RCC 7860 (cell line): ENCODE results near the gene ELL3.
"Not testable (repeated sequence)": the region's sequence is repeated elsewhere in the genome, so short reads cannot be mapped to it uniquely, and the experiment has no call there.

Experiments
- DNase-seq: peaks from one replicate; pipeline ENCODE4 v3.0.0-alpha.2; 2015; ENCODE audit warnings: low spot score
- FAIRE-seq: peaks from 2 replicates; lab custom pipeline; 2012; peaks lifted over from hg19 to GRCh38; lab: Jason Lieb, UNC

ELL3 gene

DNA sequence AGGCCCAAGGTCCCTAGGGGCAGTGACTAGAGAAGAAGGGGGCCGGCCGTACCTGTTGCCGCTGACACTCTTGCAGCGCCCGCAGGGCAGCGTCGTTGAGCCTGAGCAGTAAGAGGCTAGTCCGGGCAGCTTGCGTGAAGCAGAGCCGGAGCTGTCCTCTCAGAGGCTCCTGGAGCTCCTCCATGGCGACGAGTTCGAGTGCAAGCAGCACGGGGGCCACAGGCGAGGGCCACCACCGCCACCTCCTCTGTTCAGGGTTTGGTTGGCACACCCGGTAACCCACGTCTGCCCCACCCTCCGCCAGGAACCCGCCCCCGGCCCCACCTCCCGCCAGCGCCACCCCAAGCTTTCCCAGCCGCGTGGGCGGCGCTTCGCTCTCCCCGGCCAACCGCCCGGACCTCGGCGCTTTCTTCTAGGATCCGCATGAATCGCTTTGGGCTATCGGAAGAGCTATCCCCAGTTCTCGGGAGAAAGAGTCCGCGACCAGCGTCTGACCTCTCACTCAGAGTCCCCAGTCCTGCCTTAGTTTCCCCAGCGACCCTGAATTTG is at the start of gene ELL3:
Gene ELL3 (minus strand): TSS at position 249 of the 549 bp plus-strand sequence. CDS start 65 bp downstream, at position 184.
- FAIRE-seq (no peak), DNase-seq (peak; percentile 64)

DNA sequence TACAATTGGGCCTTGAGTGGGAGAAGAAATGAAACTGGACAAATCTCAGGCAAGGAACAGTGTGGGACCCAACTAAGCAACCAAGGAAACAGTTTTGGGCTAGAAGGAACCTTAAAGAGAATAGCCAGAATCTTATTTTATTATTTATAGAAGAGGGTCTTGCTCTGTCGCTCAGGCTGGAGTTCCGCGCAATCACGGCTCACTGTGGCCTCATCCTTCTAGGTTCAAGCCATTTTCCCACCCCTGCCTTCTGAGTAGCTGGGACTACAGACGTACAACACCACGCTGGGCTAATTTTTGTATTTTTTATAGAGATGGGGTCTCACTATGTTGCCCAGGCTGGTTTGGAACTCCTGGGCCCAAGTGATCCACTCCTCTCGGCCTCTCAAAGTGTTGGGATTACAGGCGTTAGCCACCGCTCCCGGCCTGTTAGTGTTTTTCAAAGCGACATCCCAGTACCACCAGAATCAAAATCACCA is 49.3 kb upstream of the ELL3 start:
- DNase-seq (no peak), FAIRE-seq (no peak)

GRCh38 chr15:43825305-43825704 is 48.5 kb upstream of the ELL3 start:
- not testable (repeated sequence) for FAIRE-seq

DNA sequence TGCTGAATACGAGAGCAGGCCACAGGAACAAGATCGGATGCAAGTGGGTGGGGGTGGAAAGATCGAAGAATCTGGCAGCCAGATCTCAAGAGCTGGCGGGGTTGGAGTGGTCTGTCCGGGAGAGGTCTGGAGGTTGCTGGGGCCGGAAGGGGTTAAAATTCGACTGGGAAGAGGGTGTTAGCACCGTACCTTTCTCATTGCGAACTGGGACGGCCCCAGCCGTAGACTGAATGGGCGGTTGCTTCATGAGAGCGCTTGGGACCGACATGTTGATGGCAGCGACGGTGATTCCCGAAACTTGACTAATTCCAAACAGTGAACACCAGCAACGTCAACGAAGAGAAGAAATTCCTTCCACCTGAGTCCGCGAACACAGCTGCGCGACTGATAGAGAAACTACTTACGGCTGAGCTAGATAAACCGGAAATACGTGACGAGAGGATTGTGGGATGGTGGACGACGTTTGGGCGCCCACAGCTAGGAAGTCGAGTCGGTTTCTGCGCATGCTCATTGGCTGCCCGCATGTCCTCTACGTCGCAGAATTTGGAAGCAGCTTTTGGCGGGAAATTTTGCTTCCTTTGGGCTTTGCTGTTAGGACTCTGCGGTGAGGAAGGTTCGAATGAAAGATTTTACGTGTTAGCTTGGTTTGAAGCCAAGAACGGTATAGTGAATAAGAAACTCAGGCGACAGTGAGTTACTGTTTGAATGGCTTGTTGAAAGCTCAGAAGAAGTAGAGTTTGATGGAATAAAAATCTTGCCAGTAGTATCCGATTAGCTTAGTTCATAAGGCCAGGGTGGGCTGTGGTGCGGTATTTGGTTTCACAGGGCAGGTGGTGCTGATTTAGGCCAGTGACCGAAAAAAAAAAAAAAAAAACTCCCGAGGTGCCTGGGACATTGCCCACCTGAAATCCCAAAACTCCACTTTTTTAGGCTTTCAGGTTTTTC is 47.8 kb upstream of the ELL3 start, which contains the start of gene MFAP1:
Gene MFAP1 (minus strand): TSS at position 389 of the 945 bp plus-strand sequence. CDS start 121 bp downstream, at position 268.
- DNase-seq (peak; percentile 95), FAIRE-seq (peak; percentile 84)

More at GRCh38 chr15:43825305-43825704, 48.5 kb upstream of the ELL3 start:
- DNase-seq = not testable (repeated sequence)

GRCh38 chr15:43821505-43821904 is 44.7 kb upstream of the ELL3 start:
- FAIRE-seq (no peak), DNase-seq (no peak)

- not testable (repeated sequence) for DNase-seq, FAIRE-seq
Measured at GRCh38 chr15:43815064-43815463, 38.3 kb upstream of the ELL3 start.

- FAIRE-seq (no peak), DNase-seq (no peak)
Measured at GRCh38 chr15:43808960-43809678, 32.4 kb upstream of the ELL3 start.

DNA sequence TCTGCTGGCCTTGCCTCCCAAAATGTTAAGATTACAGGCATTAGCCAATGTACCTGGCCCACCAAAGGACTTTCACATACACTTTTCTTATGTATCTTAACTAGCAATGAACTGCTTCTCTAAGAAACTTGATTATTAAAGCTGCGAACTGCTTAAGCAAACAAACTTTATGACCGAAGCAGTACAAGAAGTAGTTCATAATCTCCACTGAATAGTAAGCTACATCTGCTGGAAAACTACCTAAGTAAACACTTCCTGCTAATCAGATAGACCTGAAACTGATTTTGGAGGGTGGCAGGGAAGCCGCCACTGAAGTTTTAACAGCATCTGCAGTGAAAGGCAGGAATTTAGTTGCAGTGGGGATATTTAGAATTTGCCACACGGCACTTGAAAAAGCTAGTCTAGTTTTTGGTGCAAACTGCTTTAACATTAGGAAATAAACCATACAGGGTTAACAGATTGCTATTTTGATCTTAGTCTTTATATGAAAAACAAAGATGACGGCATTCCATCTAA is 31.7 kb upstream of the ELL3 start:
- FAIRE-seq (no peak), DNase-seq (no peak)

GRCh38 chr15:43802676-43803075 is 25.9 kb upstream of the ELL3 start:
- not testable (repeated sequence) for DNase-seq, FAIRE-seq

DNA sequence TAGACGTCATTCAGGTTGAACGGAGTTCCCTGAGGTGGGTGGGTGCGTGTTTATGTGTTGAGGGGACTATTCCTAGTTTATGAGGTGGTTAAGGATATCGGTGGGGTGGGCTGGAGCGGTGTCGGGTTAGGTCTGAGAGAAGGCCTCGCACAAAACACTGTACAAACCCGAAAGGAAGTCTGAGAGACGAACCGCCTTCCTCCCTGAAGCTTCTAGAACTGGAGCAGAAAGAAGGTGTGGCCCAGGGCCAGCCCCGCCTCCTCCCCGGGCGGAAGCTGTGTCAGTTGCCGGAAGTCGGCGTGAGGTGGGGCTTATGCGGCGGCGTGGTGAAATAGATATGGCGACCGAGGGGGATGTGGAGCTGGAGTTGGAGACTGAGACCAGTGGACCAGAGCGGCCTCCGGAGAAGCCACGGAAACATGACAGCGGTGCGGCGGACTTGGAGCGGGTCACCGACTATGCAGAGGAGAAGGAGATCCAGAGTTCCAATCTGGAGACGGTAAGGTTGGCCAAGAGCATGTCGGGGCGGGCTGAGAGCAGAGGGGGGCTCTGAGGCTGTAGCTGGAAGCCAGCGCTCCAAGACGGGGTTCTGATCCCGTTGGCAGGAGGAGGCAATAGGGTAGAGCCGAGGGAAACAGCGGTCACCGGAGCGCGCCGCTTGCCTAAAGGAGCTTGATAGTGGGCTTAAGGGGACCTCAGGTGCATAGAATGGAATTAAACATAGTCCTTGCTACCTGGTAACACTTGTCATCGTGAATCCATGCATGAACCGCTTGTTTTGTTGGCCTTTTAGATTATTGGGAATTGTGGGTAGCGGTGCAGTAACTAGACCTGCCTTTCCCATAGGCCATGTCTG is 23.7 kb upstream of the ELL3 start, which contains the start of gene HYPK:
Gene HYPK (plus strand): TSS at position 314 of the 856 bp plus-strand sequence. CDS start 24 bp downstream, at position 338.
- peak; percentile 51 for FAIRE-seq
- DNase-seq = peak; percentile 73

DNA sequence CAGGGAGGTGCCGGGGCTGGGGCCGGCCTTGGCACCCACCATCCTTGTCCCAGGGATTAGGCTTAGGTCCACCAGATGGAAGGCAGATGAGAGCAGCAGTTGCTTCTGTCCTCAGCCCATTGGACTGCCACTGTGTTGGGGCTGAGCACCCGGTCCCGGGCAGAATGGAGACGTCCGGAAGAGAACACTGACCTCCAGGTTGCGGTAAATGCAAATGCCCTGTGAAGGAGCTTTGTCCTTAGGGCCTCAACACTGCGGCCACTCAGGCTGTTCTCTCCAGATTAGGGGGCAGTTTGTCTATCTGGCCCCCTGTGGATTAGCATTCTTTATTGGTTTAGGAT is 23.1 kb upstream of the ELL3 start, which contains the start of gene SERINC4:
Gene SERINC4 (minus strand): TSS at position 276 of the 341 bp plus-strand sequence. CDS start 234 bp downstream, at position 42.
- DNase-seq = no peak
- FAIRE-seq = no peak

GRCh38 chr15:43799209-43799944 is 22.6 kb upstream of the ELL3 start:
- DNase-seq = no peak
- FAIRE-seq = no peak

- FAIRE-seq (no peak), DNase-seq (no peak)
Measured at GRCh38 chr15:43796566-43796965, 19.8 kb upstream of the ELL3 start.

DNA sequence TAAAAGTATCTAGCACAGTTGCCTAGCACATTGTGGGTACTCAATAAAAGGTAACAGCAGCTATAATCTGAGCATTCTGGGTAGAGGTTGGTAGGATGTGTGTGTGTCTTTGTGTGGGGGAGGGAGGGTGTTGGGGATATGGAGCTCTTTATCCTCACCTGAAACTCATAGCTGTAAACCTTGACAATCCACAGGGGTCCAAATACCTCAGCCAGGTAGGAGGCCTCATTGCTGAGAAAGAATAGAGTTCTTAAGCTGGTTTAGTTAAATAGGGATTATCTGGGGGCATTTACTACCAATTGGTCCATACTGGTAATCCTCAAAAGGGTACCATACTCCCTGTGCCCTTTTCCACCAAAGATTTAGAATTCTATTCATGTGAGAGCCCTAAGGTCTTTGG is 19.2 kb upstream of the ELL3 start:
- FAIRE-seq (no peak), DNase-seq (no peak)

- DNase-seq = no peak
- no peak for FAIRE-seq
Measured at GRCh38 chr15:43795197-43795596, 18.4 kb upstream of the ELL3 start.

DNA sequence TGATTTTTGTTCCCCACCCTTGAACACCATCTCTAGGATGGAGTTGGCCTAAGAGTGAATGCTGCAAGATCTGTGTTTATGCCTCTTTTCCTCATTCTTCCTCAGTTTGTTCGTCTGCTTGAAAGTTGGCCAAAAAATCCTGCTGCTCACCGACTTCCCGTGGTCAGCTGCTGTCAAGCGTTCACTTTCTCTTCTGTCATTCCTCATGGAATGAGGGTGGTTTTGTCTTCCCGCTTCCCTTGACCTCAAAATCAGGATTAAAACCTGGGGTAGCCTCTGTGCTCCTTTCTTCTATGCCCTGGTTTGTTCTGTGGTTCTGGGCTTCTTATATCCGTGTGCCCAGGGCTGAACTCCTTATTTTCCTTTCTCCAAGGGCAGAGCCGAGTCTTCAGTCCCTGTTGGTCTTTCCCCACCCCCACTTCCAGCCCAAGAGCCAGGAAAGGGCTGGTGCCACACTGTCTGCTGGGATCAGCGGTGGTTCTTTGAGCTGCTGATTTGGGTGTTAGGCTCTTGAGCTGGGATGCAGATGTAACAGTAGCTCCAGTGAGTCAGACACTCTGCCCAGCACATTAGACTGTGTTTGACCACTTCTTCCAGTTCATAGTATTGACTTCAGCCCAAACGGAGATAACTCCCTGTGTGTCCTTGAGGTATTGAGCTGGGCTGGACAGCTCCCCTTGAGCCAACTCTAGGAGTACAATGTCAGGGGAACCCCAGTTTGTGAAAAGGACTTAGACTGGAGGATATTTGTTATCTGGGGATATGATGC is 17.7 kb upstream of the ELL3 start:
- FAIRE-seq (no peak), DNase-seq (peak; percentile 81)

DNA sequence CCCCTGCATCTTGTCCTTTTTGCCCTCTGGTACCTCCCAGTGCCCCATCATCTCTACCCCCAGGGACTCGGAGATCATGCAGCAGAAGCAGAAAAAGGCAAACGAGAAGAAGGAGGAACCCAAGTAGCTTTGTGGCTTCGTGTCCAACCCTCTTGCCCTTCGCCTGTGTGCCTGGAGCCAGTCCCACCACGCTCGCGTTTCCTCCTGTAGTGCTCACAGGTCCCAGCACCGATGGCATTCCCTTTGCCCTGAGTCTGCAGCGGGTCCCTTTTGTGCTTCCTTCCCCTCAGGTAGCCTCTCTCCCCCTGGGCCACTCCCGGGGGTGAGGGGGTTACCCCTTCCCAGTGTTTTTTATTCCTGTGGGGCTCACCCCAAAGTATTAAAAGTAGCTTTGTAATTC is 16.9 kb upstream of the ELL3 start:
- no peak for DNase-seq
- FAIRE-seq = no peak

- DNase-seq (no peak), FAIRE-seq (no peak)
Measured at GRCh38 chr15:43792761-43793476, 16.2 kb upstream of the ELL3 start.
